ENCODE results near the gene INPP5D.

Gene INPP5D

GRCh38 chr2:233056961-233057605, 3.1 kb upstream of the INPP5D start:
- DNase-seq (ENCODE audit: low read depth in 1 of 2, low spot score in 1 of 2): no peak
- TF ChIP-seq POLR2AphosphoS5 (IDR thresholded peaks at IDR 0.05; ENCODE audit: low read depth): no peak
- TF ChIP-seq CTCF (IDR thresholded peaks at IDR 0.05; ENCODE audit: insufficient read depth, low read length): no peak
- no peak for TF ChIP-seq REST (IDR thresholded peaks at IDR 0.05; ENCODE audit: insufficient replicate concordance, low read depth)
- TF ChIP-seq GABPA (IDR thresholded peaks at IDR 0.05; ENCODE audit: low read depth): no peak
- no peak for TF ChIP-seq SPI1 (IDR thresholded peaks at IDR 0.05; ENCODE audit: borderline replicate concordance, low read depth)
- Histone ChIP-seq H3K4me3 (replicated peaks; ENCODE audit: insufficient read depth, low read length) (no peak overlapping the region), H3K27ac (replicated peaks) (no peak overlapping the region), H3K27me3 (ENCODE audit: insufficient read depth, poor library complexity, severe bottlenecking) (no peaks in the 10 kb centered on the region)

- no peak for DNase-seq (ENCODE audit: low read depth in 1 of 2, low spot score in 1 of 2)
- TF ChIP-seq GABPA (IDR thresholded peaks at IDR 0.05; ENCODE audit: low read depth) (no peak), POLR2AphosphoS5 (IDR thresholded peaks at IDR 0.05; ENCODE audit: low read depth) (no peak), CTCF (IDR thresholded peaks at IDR 0.05; ENCODE audit: insufficient read depth, low read length) (no peak), REST (IDR thresholded peaks at IDR 0.05; ENCODE audit: insufficient replicate concordance, low read depth) (no peak), SPI1 (IDR thresholded peaks at IDR 0.05; ENCODE audit: borderline replicate concordance, low read depth) (no peak)
- Histone ChIP-seq H3K27me3 (ENCODE audit: insufficient read depth, poor library complexity, severe bottlenecking) (no peaks in the 10 kb centered on the region), H3K27ac (replicated peaks) (peak overlapping the region; percentile 98), H3K4me3 (replicated peaks; ENCODE audit: insufficient read depth, low read length) (no peak overlapping the region)
Observed at GRCh38 chr2:233058717-233059546, 1.2 kb upstream of the INPP5D start.

- H3K27ac ChIP-seq (replicated peaks): peak overlapping the region; percentile 98
- no peak for TF ChIP-seq POLR2AphosphoS5 (IDR thresholded peaks at IDR 0.05; ENCODE audit: low read depth)
- TF ChIP-seq CTCF (IDR thresholded peaks at IDR 0.05; ENCODE audit: insufficient read depth, low read length): no peak
- no peak for TF ChIP-seq GABPA (IDR thresholded peaks at IDR 0.05; ENCODE audit: low read depth)
- TF ChIP-seq SPI1 (IDR thresholded peaks at IDR 0.05; ENCODE audit: borderline replicate concordance, low read depth): no peak
- no peak for TF ChIP-seq REST (IDR thresholded peaks at IDR 0.05; ENCODE audit: insufficient replicate concordance, low read depth)
- no peak for DNase-seq (ENCODE audit: low read depth in 1 of 2, low spot score in 1 of 2)
- H3K4me3 ChIP-seq (replicated peaks; ENCODE audit: insufficient read depth, low read length): peak overlapping the region; percentile 86
- no peaks in the 10 kb centered on the region for H3K27me3 ChIP-seq (ENCODE audit: insufficient read depth, poor library complexity, severe bottlenecking)
Observed at GRCh38 chr2:233059547-233059796, 670 bp upstream of the INPP5D start.

Data from HL-60 (cell line).